Urothelium cell line (cell line): ENCODE results near the gene DUSP10.
A peak's percentile ranks its signal among the peaks of the same experiment; 100 is the strongest.

Source experiments
- DNase-seq: peaks from one replicate; pipeline ENCODE4 v3.0.0; 2011; ENCODE audit warnings: low spot score, mixed read lengths
- FAIRE-seq: peaks from 2 replicates; lab custom pipeline; 2011; peaks lifted over from hg19 to GRCh38; lab: Jason Lieb, UNC

The DUSP10 gene

DNA sequence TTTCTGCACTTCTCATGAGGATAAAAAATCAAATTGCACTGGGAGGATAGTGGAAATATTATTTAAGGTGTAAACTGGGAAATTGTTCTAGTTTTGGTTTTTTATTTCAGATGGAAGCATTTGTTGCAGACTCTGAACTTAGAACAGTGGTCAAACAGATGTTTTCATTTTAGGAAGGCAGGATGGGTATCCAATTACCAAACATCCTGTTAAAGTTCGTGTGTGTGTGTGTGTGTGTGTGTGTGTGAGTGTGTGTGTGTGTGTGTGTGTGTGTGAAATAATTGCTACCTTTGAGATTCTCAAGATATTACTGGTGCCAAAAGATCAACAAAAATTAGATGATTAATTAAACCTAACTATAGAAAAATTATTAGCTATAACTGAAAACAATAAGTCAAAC, 24.3 kb upstream of the DUSP10 start:
- no peak for FAIRE-seq
- DNase-seq, result no peak

DNA sequence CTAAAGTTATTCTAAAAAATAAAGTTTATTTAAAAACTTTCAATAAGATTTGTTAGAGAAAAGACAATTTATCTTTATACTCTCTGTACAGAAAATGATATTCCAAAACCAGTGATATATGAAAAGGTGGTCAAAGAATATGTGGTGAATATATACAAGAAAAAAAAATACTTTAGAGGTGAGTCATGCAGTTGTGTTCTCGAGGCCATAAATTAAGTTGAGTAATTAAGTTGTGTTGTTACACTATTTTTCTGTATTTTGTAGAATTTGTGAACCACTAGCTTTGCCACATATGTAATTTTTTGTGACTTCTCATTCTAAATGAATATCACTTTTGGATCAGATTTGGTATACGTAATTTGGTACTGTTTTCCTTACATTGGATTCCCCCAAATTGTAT, 23.6 kb upstream of the DUSP10 start:
- DNase-seq (no peak), FAIRE-seq (no peak)

DNA sequence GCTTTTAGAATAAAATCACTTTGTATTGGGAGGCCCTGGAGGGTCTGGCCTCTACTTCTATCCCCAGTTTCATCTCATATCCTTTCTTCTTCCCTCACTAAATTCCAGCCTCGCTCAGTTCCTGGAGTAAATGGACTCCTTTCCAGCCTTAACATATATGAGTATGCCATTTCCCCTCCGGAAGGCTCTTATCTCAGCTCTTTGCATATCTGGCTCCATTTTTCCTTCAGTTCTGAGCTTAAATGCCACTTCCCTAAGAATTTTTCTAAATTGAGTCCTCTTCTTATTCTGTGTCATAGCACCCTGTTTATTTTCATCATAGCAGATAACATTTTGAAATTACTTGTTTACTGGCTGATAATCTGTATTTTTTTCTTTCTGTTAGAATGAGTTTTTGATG, 20.2 kb upstream of the DUSP10 start:
- no peak for FAIRE-seq
- no peak for DNase-seq

DNA sequence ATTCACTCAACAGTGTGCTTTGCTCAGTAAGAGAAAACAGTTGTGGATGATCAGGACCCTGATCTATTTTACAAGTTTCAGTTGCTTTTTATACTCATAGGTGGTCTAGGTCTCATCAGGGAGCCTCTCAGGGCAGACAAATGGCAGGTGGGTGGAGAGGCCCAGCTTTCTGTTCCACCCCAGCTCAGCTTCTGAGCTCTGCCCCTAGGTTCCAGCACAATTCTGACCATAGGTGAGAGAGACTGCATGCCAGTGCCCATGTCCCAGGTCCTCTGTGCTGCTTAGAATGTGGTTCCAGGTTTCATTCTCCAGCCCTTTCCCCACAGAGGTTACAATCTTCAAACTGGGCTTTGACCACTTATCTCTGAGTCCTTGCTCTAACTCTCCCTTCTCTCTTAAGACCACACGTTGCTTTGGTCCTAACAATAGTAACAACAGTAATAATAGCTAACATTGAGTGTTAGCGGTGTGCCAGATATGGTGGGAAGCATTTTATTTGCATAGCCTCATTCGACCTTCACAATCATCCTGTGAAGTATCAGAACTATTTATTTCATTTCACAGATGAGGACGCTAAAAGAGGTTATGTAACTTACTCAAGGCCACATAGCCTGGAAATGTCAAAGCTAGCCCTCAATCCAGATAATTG, 19.6 kb upstream of the DUSP10 start:
- FAIRE-seq, result no peak
- DNase-seq, result no peak

GRCh38 chr1:221760911-221761310, 19.0 kb upstream of the DUSP10 start:
- no peak for DNase-seq
- FAIRE-seq, result no peak

- DNase-seq, result no peak
- FAIRE-seq, result no peak
These were observed 17.5 kb upstream of the DUSP10 start for GRCh38 chr1:221759436-221759835.

DNA sequence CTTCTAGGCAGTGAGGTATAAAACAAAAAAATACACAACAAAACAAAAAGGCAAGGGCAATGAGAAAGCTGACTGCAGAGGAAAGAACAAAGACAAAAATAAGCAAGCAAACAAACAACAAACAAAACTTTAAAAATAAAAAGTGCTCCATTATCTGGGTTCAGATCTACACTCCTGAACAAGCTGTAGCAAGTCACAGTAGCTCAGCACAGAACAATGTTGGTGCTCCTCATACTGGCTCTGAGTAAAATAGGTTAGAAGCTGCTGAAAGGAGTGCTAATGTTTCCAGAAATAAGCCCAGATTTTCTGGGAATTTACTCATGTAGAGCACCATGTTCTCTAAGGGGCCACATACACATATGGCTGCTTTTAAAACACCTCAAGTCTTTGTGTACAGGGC, 16.6 kb upstream of the DUSP10 start:
- FAIRE-seq, result no peak

GRCh38 chr1:221756830-221757551, 15.1 kb upstream of the DUSP10 start:
- DNase-seq, result no peak
- no peak for FAIRE-seq

More for the DNA sequence above, 16.6 kb upstream of the DUSP10 start:
- no peak for DNase-seq

DNA sequence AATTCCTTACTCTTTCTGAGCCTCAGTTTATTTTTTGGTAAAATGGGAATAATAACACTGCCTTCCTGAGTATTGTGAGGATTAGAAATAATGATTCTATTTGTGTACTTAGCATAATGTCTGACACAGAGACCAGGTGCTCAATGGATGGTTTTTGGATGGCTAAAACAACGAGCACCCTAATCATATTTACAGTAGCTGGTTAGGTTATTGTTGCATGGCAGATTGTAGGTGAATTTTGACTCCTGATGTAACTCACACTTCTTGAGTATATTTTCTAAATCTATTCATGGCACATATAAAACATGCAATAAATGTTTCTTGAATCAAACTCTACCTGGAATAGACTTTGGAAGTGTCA, 11.9 kb upstream of the DUSP10 start:
- no peak for FAIRE-seq
- DNase-seq, result no peak

- no peak for FAIRE-seq
These were observed 9.5 kb upstream of the DUSP10 start for GRCh38 chr1:221751226-221751887.

DNA sequence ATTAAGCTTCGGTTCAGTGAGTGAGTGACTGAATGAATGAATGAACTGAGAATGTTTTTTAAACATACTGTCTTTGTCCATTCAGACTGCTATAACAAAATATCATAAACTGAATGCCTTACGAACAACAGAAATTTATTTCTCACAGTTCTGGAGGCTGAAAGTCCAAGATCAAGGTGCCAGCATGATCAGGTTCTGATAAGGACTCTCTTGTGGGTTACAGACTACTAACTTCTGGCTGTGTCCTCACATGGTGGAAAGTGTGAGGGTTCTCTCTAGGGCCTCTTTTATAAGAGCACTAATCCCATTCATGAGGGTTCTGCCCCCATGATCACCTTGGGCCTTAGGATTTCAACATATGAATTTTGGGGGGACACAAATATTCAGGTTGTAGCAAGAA, 7.1 kb upstream of the DUSP10 start:
- DNase-seq (no peak), FAIRE-seq (no peak)

More at GRCh38 chr1:221751226-221751887, 9.5 kb upstream of the DUSP10 start:
- DNase-seq, result no peak

DNA sequence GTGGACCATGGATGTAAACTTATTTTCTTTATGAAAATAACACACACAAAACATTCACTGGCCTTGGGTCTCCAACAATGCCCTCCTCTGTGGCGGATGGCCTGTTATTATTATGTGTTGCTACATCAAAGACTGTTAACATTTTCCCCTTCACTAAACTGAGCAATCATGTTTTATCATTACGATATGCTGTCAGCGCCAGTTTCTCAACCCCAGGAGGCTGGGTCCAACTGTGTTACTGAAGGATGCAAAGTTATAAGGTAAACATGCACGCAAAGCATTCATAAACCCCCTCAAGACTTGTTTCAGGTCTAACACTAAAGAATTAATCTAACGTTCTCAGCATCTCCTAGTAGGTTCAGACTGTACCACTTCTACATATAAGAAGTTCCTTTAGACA, 6.0 kb upstream of the DUSP10 start:
- FAIRE-seq, result no peak
- no peak for DNase-seq

- DNase-seq (no peak), FAIRE-seq (no peak)
These were observed 1.7 kb upstream of the DUSP10 start for GRCh38 chr1:221743416-221744208.

GRCh38 chr1:221742555-221743415, 896 bp upstream of the DUSP10 start:
- no peak for FAIRE-seq
- peak; percentile 75 for DNase-seq

DNA sequence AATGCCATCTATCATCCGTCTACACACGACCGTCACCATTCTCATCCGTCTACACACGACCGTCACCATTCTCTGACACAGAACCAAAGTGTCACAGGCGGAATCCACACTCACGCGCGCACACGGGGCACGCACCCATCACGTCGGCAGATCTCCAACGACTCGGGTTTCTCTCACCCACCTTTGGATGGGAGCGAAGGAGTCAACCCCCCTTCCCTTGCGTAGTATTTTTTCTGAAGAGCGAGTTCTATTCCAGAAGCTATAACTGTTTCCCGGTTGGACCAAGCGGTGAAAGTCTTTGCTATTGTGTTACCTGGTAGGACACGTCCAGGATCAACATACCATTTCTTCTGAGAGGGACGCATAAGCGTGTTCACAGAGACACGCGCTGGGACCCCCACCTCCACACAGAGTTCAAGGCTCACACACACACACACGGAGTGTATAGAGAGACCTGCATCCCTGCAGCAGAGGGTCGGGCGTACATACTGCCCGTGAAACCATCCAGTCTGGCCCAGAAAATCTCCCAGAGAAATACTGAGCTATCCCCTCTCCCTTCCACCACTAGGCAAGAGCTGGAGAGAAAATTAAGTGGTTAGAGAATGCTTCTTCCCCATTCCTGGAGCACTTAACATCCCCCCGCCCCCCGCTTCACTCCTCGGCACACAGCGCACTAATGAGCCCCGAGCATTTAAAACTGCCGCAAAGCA, 741 bp downstream of the DUSP10 start:
- DNase-seq (peak; percentile 13), FAIRE-seq (no peak)

- no peak for FAIRE-seq
- no peak for DNase-seq
These were observed 1.4 kb downstream of the DUSP10 start for GRCh38 chr1:221740369-221740992.

DNA sequence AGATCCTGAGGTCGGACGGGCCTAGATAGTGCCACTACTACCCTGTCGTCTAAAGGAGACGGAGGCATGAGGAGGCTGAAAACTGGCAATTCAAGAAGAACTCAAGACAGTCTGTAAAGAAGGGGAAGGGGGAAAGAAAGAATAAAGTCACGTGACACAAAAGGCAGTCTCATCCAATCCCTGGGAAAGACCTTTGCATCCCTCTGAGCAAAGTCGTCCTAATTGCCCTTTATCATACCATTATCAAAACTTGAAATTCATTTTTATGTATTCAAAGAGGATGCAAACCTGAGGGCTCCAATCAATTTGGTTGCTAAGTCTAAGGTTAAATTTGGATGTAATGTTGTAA, 2.2 kb downstream of the DUSP10 start:
- DNase-seq (no peak), FAIRE-seq (no peak)

- DNase-seq (no peak), FAIRE-seq (no peak)
These were observed 2.7 kb downstream of the DUSP10 start for GRCh38 chr1:221739018-221739676.

- no peak for FAIRE-seq
- DNase-seq, result no peak
These were observed 5.2 kb downstream of the DUSP10 start for GRCh38 chr1:221736714-221737113.
